Thyroid gland (tissue), 4 donors: ENCODE results near the gene SPRTN. TPM values are rescaled to one million over a fixed set of nuclear protein-coding genes. Genes with fewer than 3 reads are reported as not detected.
A peak's percentile ranks its signal among the peaks of the same experiment; 100 is the strongest.

ENCODE experiments used
- DNase-seq, 2 donors: peaks; one replicate each; pipeline ENCODE4 v3.0.0-alpha.2; 2019
- H3K27ac ChIP-seq, 3 donors: fragments of 200-600 bp; sonication (generic); 1 replicate in 2 of 3; 2 replicates in 1 of 3; pipeline ENCODE4 v1.5.1; 2016 to 2019; ENCODE audit warnings: mild to moderate bottlenecking in 1 of 3, moderate library complexity in 1 of 3
- H3K27me3 ChIP-seq: fragments of 200-600 bp; sonication (generic); one replicate; pipeline ENCODE4 v1.5.1; 2019
- H3K36me3 ChIP-seq, 2 donors: fragments of 200-600 bp; sonication (generic); one replicate each; pipeline ENCODE4 v1.5.1; 2016 to 2019
- H3K4me1 ChIP-seq, 2 donors: fragments of 200-600 bp; sonication (generic); one replicate each; pipeline ENCODE4 v1.5.1; 2017 to 2019
- H3K4me3 ChIP-seq, 3 donors: fragments of 200-600 bp; sonication (generic); replicated peaks in 1 of 3; 1 replicate in 2 of 3; 2 replicates in 1 of 3; pipeline ENCODE4 v1.5.1; 2016; ENCODE audit warnings: mild to moderate bottlenecking in 1 of 3
- H3K9me3 ChIP-seq: fragments of 200-600 bp; sonication (generic); one replicate; pipeline ENCODE4 v1.5.1; 2017
- POLR2A ChIP-seq, 2 donors: fragments of 450-650 bp; IDR thresholded peaks; one replicate each; pipeline ENCODE4 v1.6.1; 2017; ENCODE audit warnings: antibody characterized with exemption in 2 of 2, mild to moderate bottlenecking in 2 of 2, moderate library complexity in 1 of 2
- WGBS, 2 donors: methylation state at CpG; one replicate each; pipeline ENCODE4 v1.1.5; 2017; 5-methylcytosine and 5-hydroxymethylcytosine counted together
- intact Hi-C: fragments of 100-400 bp; cut with DNase I; formaldehyde crosslinking; loops from one replicate; pipeline ENCODE4 v1.15.1; 2023
- total RNA-seq, 4 donors: library from RNA; depleted of rRNA; stranded (reverse); fragments of >200 nt; gene quantifications; one replicate each; pipeline ENCODE4 v1.2.3, GENCODE V29; 2016
- TF ChIP-seq, protein P1 (sequence below), 6 experiments: fragments of 200-600 bp in 3 of 6; fragments of 450-650 bp in 3 of 6; sonication (generic) in 3 of 6; IDR thresholded peaks; one replicate each; pipeline ENCODE4 v1.5.1; 2016 to 2019; ENCODE audit warnings: antibody characterized with exemption in 6 of 6, mild to moderate bottlenecking in 2 of 6, inconsistent platforms in 1 of 6, moderate library complexity in 1 of 6

The SPRTN gene
- total RNA-seq, 4 donors from 2014 or later: 11.0 to 28.9 (median 21.9) TPM

DNA sequence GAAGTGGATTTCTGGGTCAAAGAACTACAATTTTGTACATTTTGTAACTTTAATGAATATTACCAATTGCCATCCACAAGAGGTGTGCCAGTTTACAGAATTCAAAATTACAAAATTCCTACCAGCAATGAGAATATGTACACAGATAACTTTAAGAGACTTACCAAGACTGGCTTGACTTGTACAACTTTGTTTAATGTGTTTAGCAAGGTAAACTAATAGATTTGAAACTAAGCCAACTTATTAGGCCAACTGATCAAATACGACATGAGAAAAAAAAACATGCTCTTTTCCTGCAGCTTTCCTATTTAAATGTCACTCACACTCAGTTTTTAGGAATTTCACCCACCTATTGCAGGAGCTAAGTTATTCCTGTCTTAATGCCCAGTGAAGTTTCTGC, 11.8 kb upstream of the SPRTN start:
- WGBS, 2 donors: 76 to 78% methylated on average over 1 of the region's 1 CpG
- Histone ChIP-seq H3K27me3 (no peaks in the 10 kb centered on the region), H3K4me1 (no peaks in the 10 kb centered on the region), H3K27ac (no peak overlapping the region), H3K4me3 (no peak overlapping the region), H3K9me3 (no peaks in the 10 kb centered on the region), H3K36me3 (no peaks in the 10 kb centered on the region)
- DNase-seq: no peak
- intact Hi-C loops: no loop called here
- TF ChIP-seq POLR2A (IDR thresholded peaks at IDR 0.05): no peak
- TF ChIP-seq, protein P1, sequence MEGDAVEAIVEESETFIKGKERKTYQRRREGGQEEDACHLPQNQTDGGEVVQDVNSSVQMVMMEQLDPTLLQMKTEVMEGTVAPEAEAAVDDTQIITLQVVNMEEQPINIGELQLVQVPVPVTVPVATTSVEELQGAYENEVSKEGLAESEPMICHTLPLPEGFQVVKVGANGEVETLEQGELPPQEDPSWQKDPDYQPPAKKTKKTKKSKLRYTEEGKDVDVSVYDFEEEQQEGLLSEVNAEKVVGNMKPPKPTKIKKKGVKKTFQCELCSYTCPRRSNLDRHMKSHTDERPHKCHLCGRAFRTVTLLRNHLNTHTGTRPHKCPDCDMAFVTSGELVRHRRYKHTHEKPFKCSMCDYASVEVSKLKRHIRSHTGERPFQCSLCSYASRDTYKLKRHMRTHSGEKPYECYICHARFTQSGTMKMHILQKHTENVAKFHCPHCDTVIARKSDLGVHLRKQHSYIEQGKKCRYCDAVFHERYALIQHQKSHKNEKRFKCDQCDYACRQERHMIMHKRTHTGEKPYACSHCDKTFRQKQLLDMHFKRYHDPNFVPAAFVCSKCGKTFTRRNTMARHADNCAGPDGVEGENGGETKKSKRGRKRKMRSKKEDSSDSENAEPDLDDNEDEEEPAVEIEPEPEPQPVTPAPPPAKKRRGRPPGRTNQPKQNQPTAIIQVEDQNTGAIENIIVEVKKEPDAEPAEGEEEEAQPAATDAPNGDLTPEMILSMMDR (IDR thresholded peaks at IDR 0.05): no peak

DNA sequence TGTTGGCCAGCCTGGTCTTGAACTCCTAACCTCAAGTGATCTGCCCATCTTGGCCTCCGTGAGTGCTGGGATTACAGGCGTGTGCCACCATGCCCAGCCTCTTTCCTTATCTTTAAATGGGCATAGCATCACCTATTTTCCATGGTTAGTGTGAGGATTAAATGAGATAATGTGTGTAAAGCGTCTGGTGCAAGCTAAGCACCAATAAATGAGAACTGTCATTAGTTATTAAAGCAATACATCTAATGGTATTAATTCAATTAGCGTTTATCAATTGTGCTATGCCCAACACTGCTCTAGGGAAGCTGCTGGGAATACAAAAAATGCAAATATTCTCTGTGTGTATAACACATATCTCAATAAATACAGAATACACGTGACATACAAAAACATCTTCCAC, 10.5 kb upstream of the SPRTN start:
- no peak overlapping the region for H3K27ac ChIP-seq
- no peaks in the 10 kb centered on the region for H3K27me3 ChIP-seq
- H3K4me3 ChIP-seq: no peak overlapping the region
- no peaks in the 10 kb centered on the region for H3K4me1 ChIP-seq
- H3K36me3 ChIP-seq: no peaks in the 10 kb centered on the region
- no peak for TF ChIP-seq POLR2A (IDR thresholded peaks at IDR 0.05)
- TF ChIP-seq, protein P1 (IDR thresholded peaks at IDR 0.05): no peak
- 83 to 88% methylated on average over 5 of the region's 5 CpGs for WGBS, 2 donors
- no peak for DNase-seq
- intact Hi-C loops: no loop called here
- H3K9me3 ChIP-seq: no peaks in the 10 kb centered on the region

DNA sequence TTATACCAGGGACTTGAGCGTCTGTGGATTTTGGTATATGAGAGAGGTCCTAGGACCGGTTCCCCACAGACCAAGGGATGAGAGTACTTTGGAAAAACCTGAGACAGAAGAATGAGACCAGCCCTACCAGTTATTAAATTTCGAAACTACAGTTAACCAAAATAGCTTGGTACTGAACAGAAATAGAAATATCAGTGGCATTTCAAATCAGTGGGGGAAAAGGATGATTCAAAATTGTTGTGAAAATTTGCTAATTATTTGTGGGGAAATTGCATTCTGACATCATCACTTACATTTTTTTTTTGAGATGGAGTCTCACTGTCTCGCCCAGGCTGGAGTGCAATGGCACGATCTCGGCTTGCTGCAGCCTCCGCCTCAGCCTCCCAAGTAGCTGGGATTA, 8.6 kb upstream of the SPRTN start:
- intact Hi-C loops: no loop called here
- no peaks in the 10 kb centered on the region for H3K9me3 ChIP-seq
- H3K27me3 ChIP-seq: no peaks in the 10 kb centered on the region
- H3K4me3 ChIP-seq: no peak overlapping the region
- H3K27ac ChIP-seq: no peak overlapping the region
- TF ChIP-seq, protein P1 (IDR thresholded peaks at IDR 0.05): no peak
- no peak for TF ChIP-seq POLR2A (IDR thresholded peaks at IDR 0.05)
- DNase-seq: no peak
- H3K36me3 ChIP-seq: no peaks in the 10 kb centered on the region
- peaks cover 10 to 11% of the 10 kb centered on the region in 2 donors for H3K4me1 ChIP-seq
- 90 to 97% methylated on average over 7 of the region's 7 CpGs for WGBS, 2 donors

DNA sequence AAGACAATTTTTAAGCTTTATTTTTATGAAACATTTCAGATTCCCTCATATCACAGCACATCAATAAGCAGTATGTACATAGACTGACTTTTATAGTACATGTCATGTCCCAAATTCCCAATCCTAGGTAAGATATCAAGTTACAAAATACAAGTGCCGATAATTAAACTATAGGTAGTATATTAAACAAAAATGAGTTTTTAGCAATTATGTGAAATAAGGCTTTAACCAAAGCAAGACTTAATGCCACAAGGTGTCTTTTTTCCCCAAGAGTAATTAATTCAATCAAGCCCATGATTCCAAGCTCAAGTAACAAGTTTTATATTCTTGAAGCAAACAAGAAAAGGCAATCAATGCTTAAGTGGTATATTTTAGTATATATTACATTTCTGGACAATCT, 5.3 kb upstream of the SPRTN start:
- DNase-seq: no peak
- intact Hi-C loops: loop anchor here (10.0 kb wide), 1 partner anchor 98 kb away; no protein-coding TSS in a partner anchor
- WGBS, 2 donors: 92 to 97% methylated on average over 1 of the region's 1 CpG
- no peaks in the 10 kb centered on the region for H3K9me3 ChIP-seq
- H3K36me3 ChIP-seq: no peaks in the 10 kb centered on the region
- H3K27me3 ChIP-seq: no peaks in the 10 kb centered on the region
- H3K27ac ChIP-seq: no peak overlapping the region
- TF ChIP-seq, protein P1 (IDR thresholded peaks at IDR 0.05): no peak
- no peak for TF ChIP-seq POLR2A (IDR thresholded peaks at IDR 0.05)
- peaks cover 34% of the 10 kb centered on the region in 2 donors for H3K4me1 ChIP-seq
- no peak overlapping the region for H3K4me3 ChIP-seq

DNA sequence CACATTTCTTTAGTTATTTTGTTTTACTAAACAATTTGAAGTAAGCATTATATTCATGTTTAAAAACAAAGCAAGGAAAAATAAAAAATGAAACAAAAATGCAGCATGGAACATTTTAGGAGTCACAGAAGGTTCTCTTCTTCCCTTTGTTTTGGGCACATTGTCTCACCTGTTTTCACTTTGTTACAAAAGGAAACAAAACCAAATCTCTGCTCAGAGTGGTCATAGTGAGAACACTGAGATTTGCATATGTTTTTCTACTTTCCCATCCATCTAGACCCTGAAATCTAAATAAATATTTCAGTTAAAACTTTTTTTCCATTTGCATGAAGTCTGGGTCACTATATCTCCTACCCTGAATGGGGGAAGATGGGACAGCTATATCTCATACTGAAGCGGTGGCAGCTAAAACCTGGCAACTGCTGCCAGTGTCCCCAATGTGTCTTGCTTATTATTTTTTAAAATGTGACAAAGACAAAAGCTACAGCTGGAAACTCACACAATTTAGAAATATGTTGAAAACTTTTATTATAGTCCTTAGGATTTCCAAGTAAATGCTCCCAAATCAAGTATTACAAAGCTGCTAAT, 3.9 kb upstream of the SPRTN start:
- H3K36me3 ChIP-seq: no peaks in the 10 kb centered on the region
- no peak for DNase-seq
- no peaks in the 10 kb centered on the region for H3K27me3 ChIP-seq
- intact Hi-C loops: loop anchor here (10.0 kb wide), 1 partner anchor 99 kb away; no protein-coding TSS in a partner anchor
- peak overlapping the region in 1 of 3 donors; percentile 2 for H3K4me3 ChIP-seq
- TF ChIP-seq, protein P1 (IDR thresholded peaks at IDR 0.05): no peak
- TF ChIP-seq POLR2A (IDR thresholded peaks at IDR 0.05): no peak
- 83 to 84% methylated on average over 1 of the region's 1 CpG for WGBS, 2 donors
- no peaks in the 10 kb centered on the region for H3K9me3 ChIP-seq
- H3K4me1 ChIP-seq: peaks cover 38 to 39% of the 10 kb centered on the region in 2 donors
- no peak overlapping the region for H3K27ac ChIP-seq
